H9 (cell line): Measurements from ENCODE around the gene AGXT. TPM values are rescaled to one million over a fixed set of nuclear protein-coding genes. Genes with fewer than 3 reads are reported as not detected.

Source experiments
- DNase-seq: peaks from one replicate; pipeline ENCODE4 v3.0.0-alpha.2; 2017
- H2AFZ ChIP-seq: one replicate; pipeline ENCODE4 v1.6.1; 2013; ENCODE audit warnings: mild to moderate bottlenecking, low read length, control low read depth, moderate library complexity
- H2AK5ac ChIP-seq: 2 replicates; pipeline ENCODE4 v1.6.1; 2013; ENCODE audit warnings: low read length, control low read depth, mixed read lengths; ENCODE audit not compliant: insufficient read length
- H2BK120ac ChIP-seq: one replicate; pipeline ENCODE4 v1.6.1; 2013; ENCODE audit warnings: low read depth, mild to moderate bottlenecking, low read length, control low read depth, inconsistent platforms; ENCODE audit not compliant: poor library complexity, severe bottlenecking
- H2BK12ac ChIP-seq: 2 replicates; pipeline ENCODE4 v1.6.1; 2013; ENCODE audit warnings: low read length, control low read depth, mixed read lengths, low read depth; ENCODE audit not compliant: insufficient read length
- H2BK15ac ChIP-seq: 2 replicates; pipeline ENCODE4 v1.6.1; 2013; ENCODE audit warnings: low read depth, low read length, control low read depth
- H2BK20ac ChIP-seq: one replicate; pipeline ENCODE4 v1.6.1; 2013; ENCODE audit warnings: low read depth, mild to moderate bottlenecking, low read length, control low read depth, inconsistent platforms; ENCODE audit not compliant: poor library complexity, severe bottlenecking
- H2BK5ac ChIP-seq: 2 replicates; pipeline ENCODE4 v1.6.1; 2013; ENCODE audit warnings: low read length, control low read depth, mixed read lengths; ENCODE audit not compliant: insufficient read length
- H3K14ac ChIP-seq: 2 replicates; pipeline ENCODE4 v1.6.1; 2013; ENCODE audit warnings: low read length, control low read depth; ENCODE audit not compliant: insufficient read depth
- H3K18ac ChIP-seq: 2 replicates; pipeline ENCODE4 v1.6.1; 2013; ENCODE audit warnings: low read depth, mild to moderate bottlenecking, mixed read lengths, low read length, control low read depth; ENCODE audit not compliant: insufficient read length
- H3K23ac ChIP-seq: 2 replicates; pipeline ENCODE4 v1.6.1; 2013; ENCODE audit warnings: low read length, control low read depth, mixed read lengths, low read depth; ENCODE audit not compliant: insufficient read length
- H3K23me2 ChIP-seq: 2 replicates; pipeline ENCODE4 v1.6.1; 2013; ENCODE audit warnings: low read depth, mild to moderate bottlenecking, mixed read lengths, low read length, control low read depth; ENCODE audit not compliant: insufficient read length, poor library complexity, severe bottlenecking
- H3K27ac ChIP-seq: 2 replicates; pipeline ENCODE4 v1.5.1; 2013; ENCODE audit warnings: low read length, control low read depth, mixed read lengths, low read depth; ENCODE audit not compliant: insufficient read length
- H3K27me3 ChIP-seq: 2 replicates; pipeline ENCODE4 v1.6.1; 2013; ENCODE audit warnings: low read length, control low read depth, inconsistent platforms; ENCODE audit not compliant: insufficient read depth
- H3K4ac ChIP-seq: 2 replicates; pipeline ENCODE4 v1.6.1; 2013; ENCODE audit warnings: low read depth, mild to moderate bottlenecking, control low read depth, inconsistent platforms, low read length, moderate library complexity
- H3K4me1 ChIP-seq: 2 replicates; pipeline ENCODE4 v1.6.1; 2013; ENCODE audit warnings: low read length, control low read depth, inconsistent platforms; ENCODE audit not compliant: insufficient read depth
- H3K4me2 ChIP-seq: 2 replicates; pipeline ENCODE4 v1.6.1; 2013; ENCODE audit warnings: low read length, control low read depth, mixed read lengths; ENCODE audit not compliant: insufficient read length, insufficient read depth
- H3K56ac ChIP-seq: 2 replicates; pipeline ENCODE4 v1.6.1; 2013; ENCODE audit warnings: low read depth, mild to moderate bottlenecking, mixed read lengths, low read length, control low read depth; ENCODE audit not compliant: insufficient read length
- H3K79me1 ChIP-seq: 2 replicates; pipeline ENCODE4 v1.6.1; 2013; ENCODE audit warnings: low read depth, mild to moderate bottlenecking, moderate library complexity, low read length, control low read depth, inconsistent platforms; ENCODE audit not compliant: insufficient read depth, poor library complexity, severe bottlenecking
- H3K79me2 ChIP-seq: 2 replicates; pipeline ENCODE4 v1.6.1; 2013; ENCODE audit warnings: low read length, control low read depth, inconsistent platforms; ENCODE audit not compliant: insufficient read depth
- H3K9ac ChIP-seq: 2 replicates; pipeline ENCODE4 v1.6.1; 2013; ENCODE audit warnings: low read length, control low read depth, mixed read lengths; ENCODE audit not compliant: insufficient read length; ENCODE audit errors: extremely low read depth
- H3K9me3 ChIP-seq: one replicate; pipeline ENCODE4 v1.6.1; 2013; ENCODE audit warnings: low read depth, low read length, inconsistent platforms; ENCODE audit not compliant: control insufficient read depth
- H3T11ph ChIP-seq: one replicate; pipeline ENCODE4 v1.6.1; 2013; ENCODE audit warnings: mild to moderate bottlenecking, low read length, control low read depth, inconsistent platforms
- H4K20me1 ChIP-seq: one replicate; pipeline ENCODE4 v1.6.1; 2013; ENCODE audit not compliant: control insufficient read depth, insufficient read length, insufficient read depth
- H4K5ac ChIP-seq: 2 replicates; pipeline ENCODE4 v1.6.1; 2013; ENCODE audit warnings: low read depth, mild to moderate bottlenecking, mixed read lengths, low read length, control low read depth; ENCODE audit not compliant: insufficient read length
- H4K8ac ChIP-seq: replicated peaks from 2 replicates; pipeline ENCODE4 v1.6.1; 2013; ENCODE audit warnings: low read length, control low read depth, mixed read lengths, low read depth; ENCODE audit not compliant: insufficient read length
- H4K91ac ChIP-seq: 2 replicates; pipeline ENCODE4 v1.6.1; 2013; ENCODE audit warnings: low read depth, mild to moderate bottlenecking, moderate library complexity, mixed read lengths, low read length, control low read depth; ENCODE audit not compliant: insufficient read length
- H3K27ac Mint-ChIP-seq, 3 experiments: 2 replicates in 2 of 3; 3 replicates in 1 of 3; pipeline ENCODE4 v1.8.0; 2020 to 2021; ENCODE audit warnings: mixed read lengths in 3 of 3, mild to moderate bottlenecking in 1 of 3, moderate library complexity in 1 of 3
- H3K27me3 Mint-ChIP-seq: 2 replicates; pipeline ENCODE4 v1.8.0; 2021; ENCODE audit warnings: low read depth, mild to moderate bottlenecking, moderate library complexity, mixed read lengths
- H3K36me3 Mint-ChIP-seq, 3 experiments: 2 replicates in 2 of 3; 3 replicates in 1 of 3; pipeline ENCODE4 v1.8.0; 2020 to 2021; ENCODE audit warnings: low read depth in 3 of 3, mixed read lengths in 3 of 3; ENCODE audit not compliant: insufficient read depth in 1 of 3
- H3K4me1 Mint-ChIP-seq, 2 experiments: 2 replicates each; pipeline ENCODE4 v1.8.0; 2020; ENCODE audit warnings: mixed read lengths in 2 of 2
- H3K4me3 Mint-ChIP-seq, 2 experiments: 2 replicates in 1 of 2; 3 replicates in 1 of 2; pipeline ENCODE4 v1.8.0; 2020 to 2021; ENCODE audit warnings: mild to moderate bottlenecking in 2 of 2, mixed read lengths in 2 of 2, moderate library complexity in 1 of 2
- H3K9me3 Mint-ChIP-seq, 2 experiments: 2 replicates in 1 of 2; 3 replicates in 1 of 2; pipeline ENCODE4 v1.8.0; 2020; ENCODE audit warnings: mild to moderate bottlenecking in 2 of 2, mixed read lengths in 2 of 2, moderate library complexity in 1 of 2
- WGBS: extraction: QIAGEN DNeasy Blood & Tissue Kit; methylation state at CpG from one replicate; pipeline ENCODE4 v1.1.7; 2013; ENCODE audit warnings: missing lambda C conversion rate, low lambda C conversion rate, mixed read lengths; ENCODE audit not compliant: insufficient read length; ENCODE audit errors: extremely low coverage; 5-methylcytosine and 5-hydroxymethylcytosine counted together
- total RNA-seq: library from RNA; stranded (reverse); gene quantifications from 2 replicates; pipeline ENCODE4 v1.2.1, GENCODE V29; 2021
- TF ChIP-seq, protein P1 (sequence below): fragments of 200-600 bp; sonication (generic); conservative IDR thresholded peaks from 3 replicates; pipeline ENCODE4 v1.8.0; 2021; ENCODE audit warnings: antibody characterized with exemption, mild to moderate bottlenecking

Gene AGXT
- total RNA-seq, 1 experiment from 2014 or later, result not detected

DNA sequence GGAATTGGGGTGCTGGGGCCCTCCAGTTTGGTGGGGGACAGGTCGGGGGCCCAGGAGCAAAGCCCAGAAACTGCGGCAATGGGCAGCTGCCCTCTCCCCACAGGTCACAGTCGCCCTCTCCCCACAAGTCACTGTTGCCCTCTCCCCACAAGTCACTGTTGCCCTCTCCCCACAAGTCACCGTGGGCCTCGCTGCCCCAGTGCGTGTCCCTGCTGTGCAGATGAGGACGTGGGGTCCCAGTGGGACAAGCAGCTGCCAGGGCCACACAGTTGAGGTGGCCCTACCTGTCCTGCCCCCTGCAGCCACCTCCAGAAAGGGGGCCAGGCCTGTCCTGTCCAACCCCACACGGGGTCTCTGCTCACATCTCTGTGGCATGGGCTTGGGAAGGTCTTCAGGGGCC lies 13.0 kb upstream of the AGXT start:
- Mint-ChIP-seq H3K9me3 (peaks cover 0 to 5% of the 10 kb centered on the region in 2 experiments; a peak in 2 of 5 replicates), H3K27ac (no peak overlapping the region), H3K36me3 (no peaks in the 10 kb centered on the region; a peak in 2 of 7 replicates), H3K4me3 (no peak overlapping the region), H3K4me1 (peaks cover 4 to 11% of the 10 kb centered on the region in 2 experiments; a peak in 3 of 4 replicates), H3K27me3 (no peaks in the 10 kb centered on the region; the same call in none of the 2 replicates)
- H3K4me1 ChIP-seq, result no peaks in the 10 kb centered on the region
- no peaks in the 10 kb centered on the region for H3K79me2 ChIP-seq
- H3K79me1 ChIP-seq, result no peaks in the 10 kb centered on the region
- no peaks in the 10 kb centered on the region for H4K20me1 ChIP-seq
- no peak overlapping the region for H4K8ac ChIP-seq
- H3K4me2 ChIP-seq, result no peak overlapping the region
- TF ChIP-seq, protein P1, sequence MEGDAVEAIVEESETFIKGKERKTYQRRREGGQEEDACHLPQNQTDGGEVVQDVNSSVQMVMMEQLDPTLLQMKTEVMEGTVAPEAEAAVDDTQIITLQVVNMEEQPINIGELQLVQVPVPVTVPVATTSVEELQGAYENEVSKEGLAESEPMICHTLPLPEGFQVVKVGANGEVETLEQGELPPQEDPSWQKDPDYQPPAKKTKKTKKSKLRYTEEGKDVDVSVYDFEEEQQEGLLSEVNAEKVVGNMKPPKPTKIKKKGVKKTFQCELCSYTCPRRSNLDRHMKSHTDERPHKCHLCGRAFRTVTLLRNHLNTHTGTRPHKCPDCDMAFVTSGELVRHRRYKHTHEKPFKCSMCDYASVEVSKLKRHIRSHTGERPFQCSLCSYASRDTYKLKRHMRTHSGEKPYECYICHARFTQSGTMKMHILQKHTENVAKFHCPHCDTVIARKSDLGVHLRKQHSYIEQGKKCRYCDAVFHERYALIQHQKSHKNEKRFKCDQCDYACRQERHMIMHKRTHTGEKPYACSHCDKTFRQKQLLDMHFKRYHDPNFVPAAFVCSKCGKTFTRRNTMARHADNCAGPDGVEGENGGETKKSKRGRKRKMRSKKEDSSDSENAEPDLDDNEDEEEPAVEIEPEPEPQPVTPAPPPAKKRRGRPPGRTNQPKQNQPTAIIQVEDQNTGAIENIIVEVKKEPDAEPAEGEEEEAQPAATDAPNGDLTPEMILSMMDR, result no peak
- no CpG with 5 or more reads among the region's 8 CpGs for WGBS
- H3K27ac ChIP-seq, result no peak overlapping the region
- no peaks in the 10 kb centered on the region for H3K27me3 ChIP-seq
- H2BK12ac ChIP-seq, result no peak overlapping the region
- H2AFZ ChIP-seq, result no peak overlapping the region
- no peak overlapping the region for H2BK20ac ChIP-seq
- no peak overlapping the region for H2AK5ac ChIP-seq
- H2BK120ac ChIP-seq, result no peak overlapping the region
- H3K9ac ChIP-seq, result no peak overlapping the region
- H3K9me3 ChIP-seq, result no peaks in the 10 kb centered on the region
- H2BK5ac ChIP-seq, result no peak overlapping the region
- H3K23ac ChIP-seq, result no peak overlapping the region
- no peak overlapping the region for H3K56ac ChIP-seq
- no peak overlapping the region for H3T11ph ChIP-seq
- H3K18ac ChIP-seq, result no peak overlapping the region
- no peak for DNase-seq
- no peak overlapping the region for H3K4ac ChIP-seq
- no peak overlapping the region for H2BK15ac ChIP-seq
- no peak overlapping the region for H4K5ac ChIP-seq
- no peaks in the 10 kb centered on the region for H3K23me2 ChIP-seq
- no peak overlapping the region; the same call in 1 of the 2 replicates for H3K14ac ChIP-seq
- no peak overlapping the region for H4K91ac ChIP-seq
